SK-N-SH (cell line): ENCODE data around the gene ARL9. TPM values are rescaled to one million over a fixed set of nuclear protein-coding genes. Genes with fewer than 3 reads are reported as not detected.

Experiments
- CTCF ChIA-PET: fragments of 300-600, 350-600 bp; formaldehyde crosslinking; extraction: SDS; loops from one replicate; lab custom pipeline; 2021; lab: Yijun Ruan, JAX
- POLR2A ChIA-PET: fragments of 350-600 bp; sonication (Branson Sonifier 250); formaldehyde crosslinking; extraction: SDS; loops from one replicate; lab custom pipeline; 2020; ENCODE audit warnings: antibody characterized with exemption, inconsistent platforms; lab: Yijun Ruan, JAX
- DNase-seq: peaks from one replicate; pipeline ENCODE4 v3.0.0; 2012
- H2AFZ ChIP-seq: fragments of 200-600 bp; sonication (generic); 2 replicates; pipeline ENCODE4 v1.8.1; 2016; ENCODE audit warnings: antibody characterized with exemption, mild to moderate bottlenecking, low read depth
- H3F3A ChIP-seq: fragments of 200-600 bp; sonication (generic); replicated peaks from 2 replicates; pipeline ENCODE3; 2016; ENCODE audit warnings: antibody characterized with exemption, mild to moderate bottlenecking; ENCODE audit not compliant: insufficient read depth
- H3K27ac ChIP-seq, 2 experiments: fragments of 200-500 bp in 1 of 2; fragments of 200-600 bp in 1 of 2; sonication (Bioruptor generic) in 1 of 2; sonication (generic), shearing (Covaris generic) in 1 of 2; 2 replicates each; pipeline versions ENCODE4 v1.5.1 to v1.6.1; 2014 to 2016; ENCODE audit warnings: low read depth in 2 of 2, inconsistent platforms in 1 of 2, low read length in 1 of 2, mild to moderate bottlenecking in 1 of 2, mixed read lengths in 1 of 2
- H3K27me3 ChIP-seq: fragments of 200-600 bp; sonication (generic), shearing (Covaris generic); 2 replicates; pipeline ENCODE4 v1.6.1; 2016; ENCODE audit warnings: mixed run types; ENCODE audit not compliant: insufficient read depth
- H3K36me3 ChIP-seq, 2 experiments: fragments of 200-500 bp in 1 of 2; fragments of 200-600 bp in 1 of 2; sonication (Bioruptor generic) in 1 of 2; sonication (generic) in 1 of 2; replicated peaks in 1 of 2; 2 replicates each; pipeline versions ENCODE3 to v1.5.1; 2014 to 2016; ENCODE audit warnings: low read length in 1 of 2, mild to moderate bottlenecking in 1 of 2; ENCODE audit not compliant: insufficient read depth in 2 of 2, control insufficient read depth in 1 of 2
- H3K4me1 ChIP-seq, 2 experiments: fragments of 200-500 bp in 1 of 2; fragments of 200-600 bp in 1 of 2; sonication (Bioruptor generic) in 1 of 2; sonication (generic), shearing (Covaris generic) in 1 of 2; 2 replicates each; pipeline versions ENCODE4 v1.5.1 to v1.6.1; 2014 to 2016; ENCODE audit warnings: low read depth in 1 of 2, low read length in 1 of 2, mixed run types in 1 of 2; ENCODE audit not compliant: insufficient read depth in 2 of 2, control insufficient read depth in 1 of 2
- H3K4me2 ChIP-seq: fragments of 200-600 bp; sonication (generic), shearing (Covaris generic); 2 replicates; pipeline ENCODE4 v1.6.1; 2017; ENCODE audit warnings: mixed run types
- H3K4me3 ChIP-seq, 2 experiments: fragments of 200-500 bp in 1 of 2; fragments of 200-600 bp in 1 of 2; sonication (Bioruptor generic) in 1 of 2; sonication (generic), shearing (Covaris generic) in 1 of 2; 2 replicates each; pipeline versions ENCODE4 v1.5.1 to v1.8.1; 2014 to 2016; ENCODE audit warnings: low read depth in 2 of 2, inconsistent platforms in 1 of 2, low read length in 1 of 2, mild to moderate bottlenecking in 1 of 2, mixed read lengths in 1 of 2, moderate library complexity in 1 of 2
- H3K79me2 ChIP-seq: fragments of 200-600 bp; sonication (generic); 2 replicates; pipeline ENCODE4 v1.8.1; 2017; ENCODE audit warnings: mild to moderate bottlenecking; ENCODE audit not compliant: insufficient read depth
- H3K9ac ChIP-seq: fragments of 200-600 bp; sonication (generic); 2 replicates; pipeline ENCODE4 v1.6.1; 2017; ENCODE audit warnings: mixed run types
- H3K9me2 ChIP-seq: fragments of 200-600 bp; sonication (generic); 2 replicates; pipeline ENCODE4 v1.6.1; 2017; ENCODE audit warnings: mixed run types
- H3K9me3 ChIP-seq: fragments of 200-600 bp; sonication (generic); 2 replicates; pipeline ENCODE4 v1.6.1; 2017; ENCODE audit warnings: mixed run types, mild to moderate bottlenecking, moderate library complexity
- H4K20me1 ChIP-seq: fragments of 200-600 bp; sonication (generic); 2 replicates; pipeline ENCODE4 v1.6.1; 2017; ENCODE audit warnings: mild to moderate bottlenecking, mixed run types; ENCODE audit not compliant: insufficient read depth
- ELF1 ChIP-seq: IDR thresholded peaks from 2 replicates; pipeline ENCODE4 v1.4.0; 2012
- FOSL2 ChIP-seq: IDR thresholded peaks from 2 replicates; pipeline ENCODE4 v1.4.0; 2012; ENCODE audit warnings: low read depth, mild to moderate bottlenecking, moderate library complexity, borderline replicate concordance
- MXI1 ChIP-seq: IDR thresholded peaks from 2 replicates; pipeline ENCODE4 v1.6.1; 2012; ENCODE audit warnings: mild to moderate bottlenecking, low read depth, low read length, improper control_type of control experiment
- NFIC ChIP-seq: IDR thresholded peaks from 2 replicates; pipeline ENCODE4 v1.4.0; 2012; ENCODE audit warnings: borderline replicate concordance
- NRF1 ChIP-seq: IDR thresholded peaks from 2 replicates; pipeline ENCODE4 v1.6.1; 2012; ENCODE audit warnings: low read depth, mild to moderate bottlenecking, low read length
- SIN3A ChIP-seq: IDR thresholded peaks from 2 replicates; pipeline ENCODE4 v1.6.1; 2012; ENCODE audit warnings: low read depth, mild to moderate bottlenecking, low read length, moderate library complexity, borderline replicate concordance
- TAF1 ChIP-seq: IDR thresholded peaks from 2 replicates; pipeline ENCODE4 v1.6.1; 2012; ENCODE audit warnings: low read depth, mild to moderate bottlenecking, low read length, moderate library complexity, borderline replicate concordance
- TCF12 ChIP-seq: IDR thresholded peaks from 2 replicates; pipeline ENCODE4 v1.4.0; 2012
- TEAD4 ChIP-seq: IDR thresholded peaks from 2 replicates; pipeline ENCODE4 v1.4.0; 2012; ENCODE audit warnings: mild to moderate bottlenecking, borderline replicate concordance; ENCODE audit not compliant: insufficient read depth
- YY1 ChIP-seq: IDR thresholded peaks from 2 replicates; pipeline ENCODE4 v1.4.0; 2012; ENCODE audit warnings: low read depth, mild to moderate bottlenecking
- WGBS: methylation state at CpG from one replicate; pipeline ENCODE4 v1.1.6; 2017; ENCODE audit warnings: low lambda C conversion rate; 5-methylcytosine and 5-hydroxymethylcytosine counted together
- polyA plus RNA-seq, 3 experiments: library from polyadenylated mRNA; depleted of rRNA; stranded (reverse); fragments of >200 nt; gene quantifications; 2 replicates each; pipeline ENCODE4 v1.2.3, GENCODE V29; 2012
- TF ChIP-seq, protein P1 (sequence below): IDR thresholded peaks from 2 replicates; pipeline ENCODE4 v1.4.0; 2012; ENCODE audit warnings: low read depth
- TF ChIP-seq, protein P2 (sequence below): IDR thresholded peaks from 2 replicates; pipeline ENCODE4 v1.4.0; 2012; ENCODE audit warnings: low read depth, borderline replicate concordance
- TF ChIP-seq, protein P3 (sequence below): IDR thresholded peaks from 2 replicates; pipeline ENCODE4; 2012

The ARL9 gene
- polyA plus RNA-seq, 1 of the 3 experiments (the other 2 are of a cell fraction), result not detected

DNA sequence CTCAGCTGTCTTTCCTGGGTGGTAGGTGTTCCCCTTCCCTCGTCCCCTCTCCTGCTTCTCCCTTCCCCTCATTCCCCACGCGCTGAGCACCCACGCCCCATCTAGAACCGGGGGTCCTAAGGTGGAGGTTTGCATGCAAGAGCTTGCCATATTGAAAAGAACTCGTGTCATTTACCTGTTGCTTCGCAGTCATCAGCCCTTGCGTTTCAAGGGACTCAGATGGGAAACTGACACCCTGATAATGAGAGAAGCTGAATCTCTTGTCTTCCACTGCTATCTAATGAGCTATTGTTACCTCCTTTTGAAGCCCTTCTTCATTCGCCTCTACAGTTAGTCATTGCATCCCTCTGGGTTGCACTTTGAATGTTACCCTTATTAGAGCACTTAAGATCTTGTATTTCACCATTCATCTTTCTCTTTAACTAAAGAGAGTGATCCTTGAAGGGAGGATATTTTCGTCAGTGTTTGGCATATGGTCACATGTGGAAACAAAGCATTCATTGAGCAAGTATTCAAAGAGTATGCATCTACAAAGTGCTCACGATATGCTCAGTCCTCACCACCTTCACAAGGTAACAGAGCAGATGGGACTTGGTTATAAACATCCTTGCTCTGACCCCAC, 25.7 kb downstream of the ARL9 start:
- no peak for DNase-seq
- Histone ChIP-seq H4K20me1 (no peaks in the 10 kb centered on the region), H3K4me1 (peaks cover 0 to 11% of the 10 kb centered on the region in 2 experiments; a peak in 1 of 4 replicates), H3K9ac (peak overlapping the region; percentile 72; the same call in 1 of the 2 replicates), H3K4me3 (peak overlapping the region; percentile 64 to 84), H3K36me3 (no peaks in the 10 kb centered on the region), H3K27ac (no peak overlapping the region), H3K79me2 (no peaks in the 10 kb centered on the region)
- POLR2A ChIA-PET, result interaction anchor here (0.8 to 2.4 kb wide), 4 partner anchors 13 to 95 kb away, joined by 3 to 8 read pairs (median 4); partner anchors contain the start of genes PAICS and PPAT
- 57% methylated on average over 11 of the region's 11 CpGs for WGBS
- TF ChIP-seq TAF1, result no peak
- no peak for TF ChIP-seq NFIC
- TF ChIP-seq ELF1, result no peak
- no peak for TF ChIP-seq TEAD4
- no peak for TF ChIP-seq FOSL2
- no peak for TF ChIP-seq MXI1
- TF ChIP-seq YY1, result no peak
- TF ChIP-seq, protein P1, sequence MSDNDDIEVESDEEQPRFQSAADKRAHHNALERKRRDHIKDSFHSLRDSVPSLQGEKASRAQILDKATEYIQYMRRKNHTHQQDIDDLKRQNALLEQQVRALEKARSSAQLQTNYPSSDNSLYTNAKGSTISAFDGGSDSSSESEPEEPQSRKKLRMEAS, result no peak
- no peak for TF ChIP-seq SIN3A
- TF ChIP-seq NRF1, result no peak
- TF ChIP-seq, protein P2, sequence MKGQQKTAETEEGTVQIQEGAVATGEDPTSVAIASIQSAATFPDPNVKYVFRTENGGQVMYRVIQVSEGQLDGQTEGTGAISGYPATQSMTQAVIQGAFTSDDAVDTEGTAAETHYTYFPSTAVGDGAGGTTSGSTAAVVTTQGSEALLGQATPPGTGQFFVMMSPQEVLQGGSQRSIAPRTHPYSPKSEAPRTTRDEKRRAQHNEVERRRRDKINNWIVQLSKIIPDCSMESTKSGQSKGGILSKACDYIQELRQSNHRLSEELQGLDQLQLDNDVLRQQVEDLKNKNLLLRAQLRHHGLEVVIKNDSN, result no peak
- TF ChIP-seq, all 33 proteins: peak for 0
- H3K4me2 ChIP-seq, result peak overlapping the region; percentile 92
- H3K27me3 ChIP-seq, result no peaks in the 10 kb centered on the region
- peak overlapping the region; percentile 99 for H2AFZ ChIP-seq
- H3K9me3 ChIP-seq, result no peaks in the 10 kb centered on the region
- H3K9me2 ChIP-seq, result no peaks in the 10 kb centered on the region
- CTCF ChIA-PET, result interaction anchor here (0.7 to 5.0 kb wide), 4 partner anchors 13 to 230 kb away, joined by 3 to 37 read pairs (median 4); no protein-coding TSS in a partner anchor
- no peaks in the 10 kb centered on the region for H3F3A ChIP-seq

DNA sequence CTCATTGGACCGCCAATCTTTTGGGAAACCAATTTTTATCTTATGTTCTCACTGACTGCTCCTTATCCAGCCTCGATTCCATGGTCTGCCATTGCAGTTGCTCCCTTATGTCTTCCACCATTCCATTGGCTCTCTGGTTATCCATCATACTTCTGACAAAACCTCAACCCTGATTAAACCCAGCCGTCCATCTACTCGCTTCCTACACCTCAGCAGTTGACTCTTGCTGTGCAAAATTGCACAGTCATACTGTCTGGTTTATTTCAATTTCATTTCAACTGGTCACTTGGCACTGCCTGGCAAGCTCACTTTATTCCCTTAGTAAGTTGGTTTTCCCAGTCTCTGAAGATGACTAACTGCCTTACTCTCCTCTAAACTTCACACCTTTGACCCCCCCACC, 26.2 kb downstream of the ARL9 start:
- no peaks in the 10 kb centered on the region for H3K79me2 ChIP-seq
- H2AFZ ChIP-seq, result no peak overlapping the region
- no peak for DNase-seq
- H3K4me1 ChIP-seq, result peaks cover 0 to 11% of the 10 kb centered on the region in 2 experiments; a peak in 1 of 4 replicates
- CTCF ChIA-PET, result interaction anchor here (1.5 to 5.0 kb wide), 2 partner anchors 12 to 106 kb away, joined by 3 to 37 read pairs; no protein-coding TSS in a partner anchor
- 90% methylated on average over 4 of the region's 4 CpGs for WGBS
- no peaks in the 10 kb centered on the region for H3K9me2 ChIP-seq
- no peak overlapping the region for H3K9ac ChIP-seq
- no peaks in the 10 kb centered on the region for H3K36me3 ChIP-seq
- H3K4me2 ChIP-seq, result no peak overlapping the region
- H4K20me1 ChIP-seq, result no peaks in the 10 kb centered on the region
- H3K27me3 ChIP-seq, result no peaks in the 10 kb centered on the region
- POLR2A ChIA-PET, result interaction anchor here (2.4 kb wide), 1 partner anchor 13 kb away, joined by 8 read pairs; no protein-coding TSS in a partner anchor
- H3K4me3 ChIP-seq, result no peak overlapping the region; a peak in 1 of 4 replicates
- no peaks in the 10 kb centered on the region for H3K9me3 ChIP-seq
- H3F3A ChIP-seq, result no peaks in the 10 kb centered on the region
- H3K27ac ChIP-seq, result no peak overlapping the region
- peak; percentile 59 for TF ChIP-seq TCF12
- TF ChIP-seq NFIC, result no peak
- TF ChIP-seq, protein P3, sequence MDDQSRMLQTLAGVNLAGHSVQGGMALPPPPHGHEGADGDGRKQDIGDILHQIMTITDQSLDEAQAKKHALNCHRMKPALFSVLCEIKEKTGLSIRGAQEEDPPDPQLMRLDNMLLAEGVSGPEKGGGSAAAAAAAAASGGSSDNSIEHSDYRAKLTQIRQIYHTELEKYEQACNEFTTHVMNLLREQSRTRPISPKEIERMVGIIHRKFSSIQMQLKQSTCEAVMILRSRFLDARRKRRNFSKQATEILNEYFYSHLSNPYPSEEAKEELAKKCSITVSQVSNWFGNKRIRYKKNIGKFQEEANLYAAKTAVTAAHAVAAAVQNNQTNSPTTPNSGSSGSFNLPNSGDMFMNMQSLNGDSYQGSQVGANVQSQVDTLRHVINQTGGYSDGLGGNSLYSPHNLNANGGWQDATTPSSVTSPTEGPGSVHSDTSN, result peak; percentile 56
- no peak for TF ChIP-seq NRF1
